Gastroesophageal sphincter (tissue), 4 donors: ENCODE results near the gene MRPL39. TPM values are rescaled to one million over a fixed set of nuclear protein-coding genes. Genes with fewer than 3 reads are reported as not detected.

ENCODE experiments used
- ATAC-seq: fragments of 150-250 bp; one replicate; pipeline ENCODE4 v1.9.1; 2016; ENCODE audit warnings: mild to moderate bottlenecking, moderate library complexity
- H3K27ac ChIP-seq, 4 donors: fragments of 200-600 bp; sonication (generic) in 3 of 4; 1 replicate in 3 of 4; 2 replicates in 1 of 4; pipeline ENCODE4 v1.5.1; 2016 to 2019
- H3K27me3 ChIP-seq: fragments of 200-600 bp; sonication (generic); one replicate; pipeline ENCODE4 v1.5.1; 2019
- H3K36me3 ChIP-seq, 2 donors: fragments of 200-600 bp; sonication (generic); one replicate each; pipeline ENCODE4 v1.5.1; 2019; ENCODE audit warnings: control low read depth in 1 of 2
- H3K4me1 ChIP-seq, 3 donors: fragments of 200-600 bp; sonication (generic); 1 replicate in 2 of 3; 2 replicates in 1 of 3; pipeline ENCODE4 v1.5.1; 2016 to 2019; ENCODE audit warnings: control low read depth in 2 of 3
- H3K4me3 ChIP-seq, 2 donors: fragments of 200-600 bp; sonication (generic); one replicate each; pipeline ENCODE4 v1.5.1; 2019; ENCODE audit warnings: mild to moderate bottlenecking in 1 of 2, moderate library complexity in 1 of 2
- H3K9me3 ChIP-seq, 3 donors: fragments of 200-600 bp; sonication (generic); one replicate each; pipeline ENCODE4 v1.5.1; 2017 to 2019; ENCODE audit warnings: control low read depth in 2 of 3
- EP300 ChIP-seq: sonication (generic); formaldehyde crosslinking; IDR thresholded peaks from one replicate; pipeline ENCODE4 v1.6.1; 2017; ENCODE audit warnings: antibody characterized with exemption, mild to moderate bottlenecking
- POLR2A ChIP-seq, 2 donors: fragments of 450-650 bp; IDR thresholded peaks; one replicate each; pipeline ENCODE4 v1.6.1; 2017; ENCODE audit warnings: antibody characterized with exemption in 2 of 2, mild to moderate bottlenecking in 2 of 2, moderate library complexity in 1 of 2
- POLR2AphosphoS5 ChIP-seq: sonication (generic); formaldehyde crosslinking; IDR thresholded peaks from one replicate; pipeline ENCODE4 v1.6.1; 2017; ENCODE audit warnings: antibody characterized with exemption
- WGBS, 2 donors: methylation state at CpG; one replicate each; pipeline ENCODE4 v1.1.5; 2018; ENCODE audit warnings: low coverage in 1 of 2; 5-methylcytosine and 5-hydroxymethylcytosine counted together
- total RNA-seq, 4 donors: library from RNA; depleted of rRNA; stranded (reverse); fragments of >200 nt; gene quantifications; one replicate each; pipeline ENCODE4 v1.1.0, GENCODE V29; 2016
- TF ChIP-seq, protein P1 (sequence below), 4 experiments: fragments of 200-600 bp in 2 of 4; fragments of 450-650 bp in 2 of 4; sonication (generic) in 1 of 4; IDR thresholded peaks; one replicate each; pipeline ENCODE4 v1.5.1; 2017 to 2019; ENCODE audit warnings: antibody characterized with exemption in 4 of 4, mild to moderate bottlenecking in 2 of 4, moderate library complexity in 2 of 4

MRPL39 gene
- total RNA-seq, 4 donors from 2014 or later: 17.0 to 37.4 (median 25.4) TPM

DNA sequence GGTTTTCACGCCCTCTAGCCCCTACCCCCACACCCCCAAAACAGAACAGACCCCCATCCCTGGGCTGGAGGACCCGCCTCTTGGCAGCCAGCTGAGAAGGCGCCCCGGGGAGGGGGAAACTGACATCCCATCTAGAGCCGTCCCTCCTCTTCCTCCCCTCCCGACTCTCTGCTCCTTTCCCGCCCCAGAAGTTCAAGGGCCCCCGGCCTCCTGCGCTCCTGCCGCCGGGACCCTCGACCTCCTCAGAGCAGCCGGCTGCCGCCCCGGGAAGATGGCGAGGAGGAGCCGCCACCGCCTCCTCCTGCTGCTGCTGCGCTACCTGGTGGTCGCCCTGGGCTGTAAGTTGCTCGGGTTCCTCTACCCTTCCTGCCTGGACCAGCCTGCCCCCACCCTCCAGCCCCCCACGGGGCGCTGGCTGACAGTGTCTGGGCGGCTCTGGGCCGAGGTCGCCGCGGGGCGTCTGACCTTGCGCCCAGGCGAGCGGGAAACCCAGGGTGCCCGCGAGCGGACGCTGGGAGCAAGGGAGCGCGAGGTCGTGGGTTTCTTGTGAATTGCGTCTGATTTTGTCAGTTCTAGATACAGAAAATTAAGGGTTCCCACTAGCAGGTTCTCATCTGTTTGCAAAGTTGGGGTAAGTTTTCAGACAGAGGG is 32.4 kb upstream of the MRPL39 start:
- Histone ChIP-seq H3K9me3 (no peaks in the 10 kb centered on the region), H3K27ac (peak overlapping the region; percentile 78 to 95 (median 94)), H3K4me1 (peaks cover 0 to 27% (median 4%) of the 10 kb centered on the region in 3 donors), H3K4me3 (peak overlapping the region; percentile 81 to 84), H3K27me3 (no peaks in the 10 kb centered on the region), H3K36me3 (peaks cover 0 to 7% of the 10 kb centered on the region in 2 donors)
- TF ChIP-seq, protein P1, sequence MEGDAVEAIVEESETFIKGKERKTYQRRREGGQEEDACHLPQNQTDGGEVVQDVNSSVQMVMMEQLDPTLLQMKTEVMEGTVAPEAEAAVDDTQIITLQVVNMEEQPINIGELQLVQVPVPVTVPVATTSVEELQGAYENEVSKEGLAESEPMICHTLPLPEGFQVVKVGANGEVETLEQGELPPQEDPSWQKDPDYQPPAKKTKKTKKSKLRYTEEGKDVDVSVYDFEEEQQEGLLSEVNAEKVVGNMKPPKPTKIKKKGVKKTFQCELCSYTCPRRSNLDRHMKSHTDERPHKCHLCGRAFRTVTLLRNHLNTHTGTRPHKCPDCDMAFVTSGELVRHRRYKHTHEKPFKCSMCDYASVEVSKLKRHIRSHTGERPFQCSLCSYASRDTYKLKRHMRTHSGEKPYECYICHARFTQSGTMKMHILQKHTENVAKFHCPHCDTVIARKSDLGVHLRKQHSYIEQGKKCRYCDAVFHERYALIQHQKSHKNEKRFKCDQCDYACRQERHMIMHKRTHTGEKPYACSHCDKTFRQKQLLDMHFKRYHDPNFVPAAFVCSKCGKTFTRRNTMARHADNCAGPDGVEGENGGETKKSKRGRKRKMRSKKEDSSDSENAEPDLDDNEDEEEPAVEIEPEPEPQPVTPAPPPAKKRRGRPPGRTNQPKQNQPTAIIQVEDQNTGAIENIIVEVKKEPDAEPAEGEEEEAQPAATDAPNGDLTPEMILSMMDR (IDR thresholded peaks at IDR 0.05): peak; percentile 8 to 66 (median 43)
- no peak for TF ChIP-seq POLR2AphosphoS5
- WGBS, 2 donors: 0% methylated on average over 3 to 5 of the region's 40 CpGs
- peak; percentile 77 for ATAC-seq

DNA sequence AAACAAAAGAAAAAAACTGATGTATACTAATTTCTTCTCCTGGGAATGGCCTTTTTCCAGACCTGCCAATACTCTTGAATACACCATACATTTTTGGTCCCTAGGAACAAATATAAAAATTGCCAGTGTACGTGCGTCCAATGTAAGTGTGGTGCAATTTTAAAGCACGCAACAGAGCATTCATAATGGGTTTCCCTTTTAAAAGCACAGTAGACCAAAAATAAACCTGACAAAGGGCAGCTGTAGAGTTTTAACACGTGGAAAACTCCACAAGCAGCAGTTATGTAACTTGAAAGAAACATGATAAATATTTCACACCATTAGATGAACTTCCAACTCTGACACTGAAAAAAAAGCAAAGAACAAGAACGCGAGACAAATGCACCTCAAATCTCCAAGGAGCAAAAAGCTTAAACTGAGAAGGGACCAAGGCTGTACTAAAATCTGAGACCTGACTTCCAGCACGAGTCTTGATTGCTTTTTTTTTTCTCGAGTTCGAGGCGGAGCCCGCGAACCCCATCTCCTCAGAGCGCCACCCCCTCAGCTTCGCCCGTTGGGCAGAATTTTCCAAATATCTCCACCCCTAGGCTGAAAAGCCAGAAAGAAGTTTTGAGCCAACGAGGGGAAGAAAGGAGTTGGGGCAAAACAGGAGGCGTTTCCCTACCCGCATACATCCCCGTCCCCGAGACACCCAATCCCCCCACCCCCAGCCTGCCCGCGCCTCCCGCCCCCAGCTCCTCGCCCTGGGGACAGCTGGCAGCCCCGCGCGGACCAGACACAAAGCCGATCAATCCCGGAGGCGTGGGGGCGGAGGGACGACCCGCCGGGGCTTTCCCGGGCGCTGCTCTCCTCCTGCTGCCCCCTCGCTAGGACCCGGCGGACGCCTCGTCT is 31.6 kb upstream of the MRPL39 start, which contains the start of gene JAM2:
Gene JAM2 (plus strand): TSS at position 599 of the 891 bp plus-strand sequence. CDS start 564 bp downstream, outside the sequence.
- H3K27ac ChIP-seq: peak within 1 kb of the TSS; percentile 78 to 95 (median 94)
- WGBS, 2 donors: 0 to 1% methylated on average over 5 to 15 of the region's 41 CpGs
- no peaks in the 10 kb centered on the region for H3K9me3 ChIP-seq
- peak; percentile 72 for ATAC-seq
- peaks cover 0 to 27% (median 4%) of the 10 kb centered on the region in 3 donors for H3K4me1 ChIP-seq
- H3K36me3 ChIP-seq: peaks cover 0 to 7% of the 10 kb centered on the region in 2 donors
- no peaks in the 10 kb centered on the region for H3K27me3 ChIP-seq
- peak within 1 kb of the TSS; percentile 81 to 84 for H3K4me3 ChIP-seq
- peak; percentile 66 for TF ChIP-seq POLR2AphosphoS5
- TF ChIP-seq, protein P1 (IDR thresholded peaks at IDR 0.05): no peak

DNA sequence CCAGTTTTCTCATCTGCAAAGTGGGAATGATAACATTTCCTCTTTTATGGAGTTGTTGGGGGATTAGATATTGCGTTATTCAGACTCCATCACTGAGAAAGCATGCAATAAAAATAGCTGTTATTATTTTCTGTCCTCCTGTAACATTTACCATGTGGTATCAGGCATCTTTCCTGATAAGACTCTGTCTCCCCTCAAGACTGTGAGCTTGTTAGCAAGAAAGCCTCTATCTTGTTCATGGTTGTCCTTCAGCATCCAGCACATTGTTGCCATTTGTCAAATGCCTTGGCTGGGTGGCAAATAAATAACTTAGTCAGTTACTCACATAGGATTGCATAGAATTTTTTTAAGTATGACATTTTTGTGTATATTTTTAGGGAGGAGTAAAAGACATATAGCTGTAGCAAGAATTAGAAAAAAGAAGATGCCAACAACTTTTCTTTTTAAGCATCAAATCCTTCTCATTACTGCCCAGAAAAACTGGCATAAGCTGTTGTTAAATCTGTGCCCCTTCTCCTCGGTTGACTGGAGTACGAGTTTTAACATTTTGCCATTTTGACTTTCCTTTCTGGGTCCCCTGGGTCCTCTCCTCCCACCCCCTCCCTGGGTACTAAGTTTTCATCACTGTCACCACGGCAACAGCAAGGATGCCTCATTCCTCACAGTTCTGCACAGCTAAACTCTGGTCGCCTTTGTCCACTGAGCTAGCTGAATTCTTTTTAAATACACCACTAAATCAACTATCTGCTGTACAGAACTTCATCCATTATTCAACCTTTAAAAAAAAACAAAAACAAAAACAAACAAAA is 30.8 kb upstream of the MRPL39 start:
- no peak for ATAC-seq
- WGBS, 2 donors: 28 to 38% methylated on average over 3 to 5 of the region's 5 CpGs
- peak overlapping the region; percentile 78 to 95 (median 94) for H3K27ac ChIP-seq
- H3K4me1 ChIP-seq: peaks cover 0 to 27% (median 4%) of the 10 kb centered on the region in 3 donors
- TF ChIP-seq, protein P1 (IDR thresholded peaks at IDR 0.05): no peak
- TF ChIP-seq EP300 (no peak), POLR2A (IDR thresholded peaks at IDR 0.05) (no peak), POLR2AphosphoS5 (no peak)
- H3K27me3 ChIP-seq: no peaks in the 10 kb centered on the region
- peaks cover 0 to 5% of the 10 kb centered on the region in 2 donors for H3K36me3 ChIP-seq
- H3K4me3 ChIP-seq: peak overlapping the region; percentile 81 to 84
- H3K9me3 ChIP-seq: no peaks in the 10 kb centered on the region

DNA sequence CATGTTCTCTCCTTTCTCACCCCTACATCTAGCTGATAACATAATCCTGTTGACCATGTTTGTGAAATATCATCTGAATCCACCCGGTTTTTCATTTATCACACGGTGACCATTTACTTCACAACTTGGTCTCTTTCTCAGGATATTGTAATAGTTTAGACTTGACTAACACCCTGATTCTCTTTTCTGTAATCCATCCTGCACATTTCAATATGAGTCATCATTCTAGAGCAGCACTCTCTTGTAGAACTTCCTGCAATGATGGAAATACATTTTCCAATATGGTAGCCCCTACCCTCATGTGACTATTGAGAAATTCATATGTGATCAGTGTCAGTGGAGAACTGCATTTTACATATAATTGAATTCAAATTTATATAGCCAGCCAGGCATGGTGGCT is 29.4 kb upstream of the MRPL39 start:
- Histone ChIP-seq H3K36me3 (no peaks in the 10 kb centered on the region), H3K27me3 (no peaks in the 10 kb centered on the region), H3K27ac (no peak overlapping the region), H3K4me3 (no peak overlapping the region), H3K9me3 (no peaks in the 10 kb centered on the region), H3K4me1 (peaks cover 0 to 24% (median 4%) of the 10 kb centered on the region in 3 donors)
- TF ChIP-seq POLR2A (IDR thresholded peaks at IDR 0.05) (no peak), POLR2AphosphoS5 (no peak), EP300 (no peak)
- TF ChIP-seq, protein P1 (IDR thresholded peaks at IDR 0.05): no peak
- ATAC-seq: no peak
- 88 to 100% methylated on average over 2 of the region's 2 CpGs for WGBS, 2 donors
